Glutamatergic neuron (in vitro differentiated cells): ENCODE measurements around the gene ADAM23. TPM values are rescaled to one million over a fixed set of nuclear protein-coding genes. Genes with fewer than 3 reads are reported as not detected.

Source experiments
- DNase-seq: peaks from one replicate; pipeline ENCODE4 v3.0.0; 2022
- H3K27ac Mint-ChIP-seq: one replicate; pipeline ENCODE4 v1.8.0; 2020; ENCODE audit warnings: mild to moderate bottlenecking, mixed read lengths, inconsistent platforms; ENCODE audit not compliant: unreplicated experiment
- H3K27me3 Mint-ChIP-seq: one replicate; pipeline ENCODE4 v1.8.0; 2020; ENCODE audit warnings: mild to moderate bottlenecking, moderate library complexity, mixed read lengths, inconsistent platforms; ENCODE audit not compliant: unreplicated experiment
- H3K36me3 Mint-ChIP-seq: one replicate; pipeline ENCODE4 v1.8.0; 2020; ENCODE audit warnings: mild to moderate bottlenecking, mixed read lengths, inconsistent platforms; ENCODE audit not compliant: unreplicated experiment
- H3K4me1 Mint-ChIP-seq: one replicate; pipeline ENCODE4 v1.8.0; 2020; ENCODE audit warnings: mild to moderate bottlenecking, low read depth, mixed read lengths, inconsistent platforms; ENCODE audit not compliant: unreplicated experiment
- H3K4me3 Mint-ChIP-seq: one replicate; pipeline ENCODE4 v1.8.0; 2020; ENCODE audit warnings: mild to moderate bottlenecking, mixed read lengths, inconsistent platforms; ENCODE audit not compliant: unreplicated experiment
- H3K9me3 Mint-ChIP-seq: one replicate; pipeline ENCODE4 v1.8.0; 2020; ENCODE audit warnings: mild to moderate bottlenecking, moderate library complexity, mixed read lengths, inconsistent platforms; ENCODE audit not compliant: unreplicated experiment
- CTCF ChIP-seq: fragments of 200-600 bp; sonication (generic); IDR thresholded peaks from one replicate; pipeline ENCODE4 v1.5.0; 2021; ENCODE audit not compliant: partially characterized antibody, unreplicated experiment
- total RNA-seq: library from RNA; stranded (reverse); fragmentation: NEBNext Ultra II Directional; extraction: Animal tissue kit (Norgen Biotek cat#: 25700); gene quantifications from one replicate; pipeline ENCODE4 v1.2.1, GENCODE V29; 2021; ENCODE audit not compliant: unreplicated experiment

Gene ADAM23
- total RNA-seq, 1 donor from 2014 or later: 16.4 TPM

- H3K4me1 Mint-ChIP-seq: no peaks in the 10 kb centered on the region
- no peak overlapping the region for H3K4me3 Mint-ChIP-seq
- peaks cover 5% of the 10 kb centered on the region for H3K36me3 Mint-ChIP-seq
- H3K27me3 Mint-ChIP-seq: no peaks in the 10 kb centered on the region
- H3K9me3 Mint-ChIP-seq: no peaks in the 10 kb centered on the region
- TF ChIP-seq CTCF: no peak
- no peak for DNase-seq
- no peak overlapping the region for H3K27ac Mint-ChIP-seq
Observed at GRCh38 chr2:206456078-206456754, 12.9 kb downstream of the ADAM23 start.

GRCh38 chr2:206457188-206457634 is 13.9 kb downstream of the ADAM23 start:
- Mint-ChIP-seq H3K9me3 (peaks cover under 1% of the 10 kb centered on the region), H3K27ac (no peak overlapping the region), H3K36me3 (peaks cover 5% of the 10 kb centered on the region), H3K4me1 (peaks cover under 1% of the 10 kb centered on the region), H3K27me3 (no peaks in the 10 kb centered on the region), H3K4me3 (no peak overlapping the region)
- DNase-seq: no peak
- TF ChIP-seq CTCF: no peak

- Mint-ChIP-seq H3K36me3 (no peaks in the 10 kb centered on the region), H3K4me3 (no peak overlapping the region), H3K27me3 (no peaks in the 10 kb centered on the region), H3K4me1 (peaks cover 2% of the 10 kb centered on the region), H3K9me3 (peaks cover 2% of the 10 kb centered on the region), H3K27ac (no peak overlapping the region)
- no peak for TF ChIP-seq CTCF
- DNase-seq: no peak
Observed at GRCh38 chr2:206462240-206462854, 19.0 kb downstream of the ADAM23 start.

- no peaks in the 10 kb centered on the region for H3K36me3 Mint-ChIP-seq
- DNase-seq: no peak
- no peaks in the 10 kb centered on the region for H3K27me3 Mint-ChIP-seq
- no peak for TF ChIP-seq CTCF
- no peak overlapping the region for H3K27ac Mint-ChIP-seq
- H3K4me1 Mint-ChIP-seq: peaks cover 2% of the 10 kb centered on the region
- H3K4me3 Mint-ChIP-seq: no peak overlapping the region
- peaks cover 2% of the 10 kb centered on the region for H3K9me3 Mint-ChIP-seq
Observed at GRCh38 chr2:206463685-206464084, 20.4 kb downstream of the ADAM23 start.

- peaks cover 2% of the 10 kb centered on the region for H3K4me1 Mint-ChIP-seq
- no peaks in the 10 kb centered on the region for H3K36me3 Mint-ChIP-seq
- no peak overlapping the region for H3K4me3 Mint-ChIP-seq
- no peak for DNase-seq
- peaks cover 2% of the 10 kb centered on the region for H3K9me3 Mint-ChIP-seq
- TF ChIP-seq CTCF: no peak
- no peak overlapping the region for H3K27ac Mint-ChIP-seq
- no peaks in the 10 kb centered on the region for H3K27me3 Mint-ChIP-seq
Observed at GRCh38 chr2:206464597-206464996, 21.3 kb downstream of the ADAM23 start.
